ENCODE measurements around the gene STAB1.

GRCh38 chr3:52516509-52517195, 21.5 kb downstream of the STAB1 start:
- TF ChIP-seq ESRRG (CRISPR knock-in tag; IDR thresholded peaks at IDR 0.05): no peak
- no peak for TF ChIP-seq CREB5 (CRISPR knock-in tag; IDR thresholded peaks at IDR 0.05; ENCODE audit: low read depth)
- TF ChIP-seq ZC3H10 (CRISPR knock-in tag; IDR thresholded peaks at IDR 0.05): no peak
- TF ChIP-seq ARNTL (CRISPR knock-in tag; IDR thresholded peaks at IDR 0.05; ENCODE audit: borderline replicate concordance, low read depth): no peak
- no peak for TF ChIP-seq ZFP30 (CRISPR knock-in tag; IDR thresholded peaks at IDR 0.05)
- no peak for TF ChIP-seq OSR1 (CRISPR knock-in tag; IDR thresholded peaks at IDR 0.05)
